Hepatocyte (in vitro differentiated cells): ENCODE measurements around the gene CREB1. TPM values are rescaled to one million over a fixed set of nuclear protein-coding genes. Genes with fewer than 3 reads are reported as not detected.

Source experiments
- DNase-seq: peaks from one replicate; pipeline ENCODE4 v3.0.0-alpha.2; 2016; ENCODE audit warnings: low spot score
- H2AFZ ChIP-seq: fragments of 200-600 bp; sonication (generic); 2 replicates; pipeline ENCODE4 v1.6.0; 2016; ENCODE audit warnings: antibody characterized with exemption, mild to moderate bottlenecking
- H3K27ac ChIP-seq: fragments of 200-600 bp; sonication (generic); 2 replicates; pipeline ENCODE4 v1.5.1; 2016; ENCODE audit warnings: mild to moderate bottlenecking
- H3K27me3 ChIP-seq: fragments of 200-600 bp; sonication (generic); 2 replicates; pipeline ENCODE4 v1.6.1; 2016
- H3K36me3 ChIP-seq: fragments of 200-600 bp; sonication (generic); replicated peaks from 2 replicates; pipeline ENCODE4 v1.5.1; 2016; ENCODE audit warnings: low read depth; ENCODE audit not compliant: insufficient read depth
- H3K4me1 ChIP-seq: fragments of 200-600 bp; sonication (generic); 2 replicates; pipeline ENCODE4 v1.5.1; 2016; ENCODE audit warnings: mild to moderate bottlenecking, moderate library complexity; ENCODE audit not compliant: insufficient read depth
- H3K4me2 ChIP-seq: fragments of 200-600 bp; sonication (generic); 2 replicates; pipeline ENCODE4 v1.6.0; 2016
- H3K4me3 ChIP-seq: fragments of 200-600 bp; sonication (generic); 2 replicates; pipeline ENCODE4 v1.5.1; 2016; ENCODE audit warnings: mild to moderate bottlenecking
- H3K79me2 ChIP-seq: fragments of 200-600 bp; sonication (generic); 2 replicates; pipeline ENCODE4 v1.6.0; 2017; ENCODE audit warnings: mild to moderate bottlenecking
- H3K9me2 ChIP-seq: fragments of 200-600 bp; sonication (generic); replicated peaks from 2 replicates; pipeline ENCODE4 v1.6.0; 2017; ENCODE audit warnings: mild to moderate bottlenecking; ENCODE audit not compliant: insufficient read depth
- H3K9me3 ChIP-seq: fragments of 200-600 bp; sonication (generic); 2 replicates; pipeline ENCODE4 v1.5.1; 2016; ENCODE audit warnings: low read depth, mild to moderate bottlenecking
- H4K20me1 ChIP-seq: fragments of 200-600 bp; sonication (generic); 2 replicates; pipeline ENCODE4 v1.6.0; 2016; ENCODE audit warnings: mild to moderate bottlenecking; ENCODE audit not compliant: insufficient read depth, poor library complexity, severe bottlenecking
- CTCF ChIP-seq: fragments of 200-600 bp; sonication (generic); IDR thresholded peaks from 2 replicates; pipeline ENCODE4 v1.5.1; 2016; ENCODE audit warnings: antibody characterized with exemption, mild to moderate bottlenecking; ENCODE audit not compliant: poor library complexity
- EZH2 ChIP-seq: fragments of 200-600 bp; sonication (generic); IDR thresholded peaks from 2 replicates; pipeline ENCODE4 v1.6.1; 2016; ENCODE audit warnings: antibody characterized with exemption, mild to moderate bottlenecking, borderline replicate concordance
- EZH2phosphoT487 ChIP-seq: fragments of 200-600 bp; sonication (generic); IDR thresholded peaks from one replicate; pipeline ENCODE4 v1.6.1; 2018; ENCODE audit warnings: antibody characterized with exemption, mild to moderate bottlenecking, low read depth, moderate library complexity; ENCODE audit not compliant: unreplicated experiment, severe bottlenecking
- WGBS: methylation state at CpG from one replicate; pipeline ENCODE4 v1.1.6; 2016; ENCODE audit warnings: low lambda C conversion rate; ENCODE audit errors: missing lambda C conversion rate; 5-methylcytosine and 5-hydroxymethylcytosine counted together
- polyA plus RNA-seq: library from polyadenylated mRNA; unstranded; fragments of >200 nt; fragmentation: Nextera tagmentation; extraction: Ambion mirVana; gene quantifications from 2 replicates; pipeline ENCODE4 v1.2.1, GENCODE V29; 2016
- total RNA-seq: library from RNA; depleted of rRNA; stranded (reverse); fragments of >200 nt; gene quantifications from 2 replicates; pipeline ENCODE4 v1.2.3, GENCODE V29; 2014

CREB1 gene
- total and polyA plus RNA-seq, 2 experiments from 2014 or later: 22.6 to 40.8 TPM

- Histone ChIP-seq H3K4me2 (no peak overlapping the region), H3K36me3 (no peaks in the 10 kb centered on the region), H3K79me2 (no peaks in the 10 kb centered on the region), H3K27ac (no peak overlapping the region), H3K9me2 (no peaks in the 10 kb centered on the region), H3K9me3 (no peaks in the 10 kb centered on the region), H3K27me3 (no peaks in the 10 kb centered on the region), H3K4me3 (no peak overlapping the region), H2AFZ (no peak overlapping the region), H3K4me1 (peaks cover 12% of the 10 kb centered on the region), H4K20me1 (no peaks in the 10 kb centered on the region)
- 29% methylated on average over 1 of the region's 1 CpG for WGBS
- TF ChIP-seq EZH2phosphoT487 (no peak), CTCF (no peak), EZH2 (no peak)
- no peak for DNase-seq
These were observed 24.0 kb upstream of the CREB1 start for GRCh38 chr2:207505728-207506127.

- H2AFZ ChIP-seq: no peak overlapping the region
- H3K36me3 ChIP-seq: no peaks in the 10 kb centered on the region
- 92% methylated on average over 1 of the region's 1 CpG for WGBS
These were observed 23.3 kb upstream of the CREB1 start for GRCh38 chr2:207506426-207506825.

GRCh38 chr2:207510148-207510547, 19.6 kb upstream of the CREB1 start:
- TF ChIP-seq EZH2phosphoT487 (no peak), EZH2 (no peak), CTCF (no peak)
- Histone ChIP-seq H3K4me2 (no peak overlapping the region), H3K9me3 (no peaks in the 10 kb centered on the region), H3K79me2 (no peaks in the 10 kb centered on the region), H3K9me2 (no peaks in the 10 kb centered on the region), H2AFZ (no peak overlapping the region), H3K27me3 (no peaks in the 10 kb centered on the region), H3K27ac (no peak overlapping the region), H4K20me1 (no peaks in the 10 kb centered on the region), H3K36me3 (no peaks in the 10 kb centered on the region), H3K4me1 (peaks cover 4% of the 10 kb centered on the region), H3K4me3 (no peak overlapping the region)
- DNase-seq: no peak
- WGBS: 95% methylated on average over 1 of the region's 1 CpG

More at GRCh38 chr2:207506426-207506825, 23.3 kb upstream of the CREB1 start:
- H3K9me3 ChIP-seq: no peaks in the 10 kb centered on the region
- no peak overlapping the region for H3K4me2 ChIP-seq
- H3K4me1 ChIP-seq: peaks cover 12% of the 10 kb centered on the region
- no peaks in the 10 kb centered on the region for H3K9me2 ChIP-seq
- no peak overlapping the region for H3K4me3 ChIP-seq
- DNase-seq: no peak
- no peaks in the 10 kb centered on the region for H3K27me3 ChIP-seq
- TF ChIP-seq CTCF (no peak), EZH2 (no peak), EZH2phosphoT487 (no peak)
- H3K27ac ChIP-seq: no peak overlapping the region
- H3K79me2 ChIP-seq: no peaks in the 10 kb centered on the region
- H4K20me1 ChIP-seq: no peaks in the 10 kb centered on the region

- 78% methylated on average over 2 of the region's 2 CpGs for WGBS
- H3K27ac ChIP-seq: no peak overlapping the region
- H3K4me1 ChIP-seq: no peaks in the 10 kb centered on the region
- no peaks in the 10 kb centered on the region for H3K79me2 ChIP-seq
- no peak for DNase-seq
- no peaks in the 10 kb centered on the region for H3K9me3 ChIP-seq
- H2AFZ ChIP-seq: no peak overlapping the region
- H3K4me3 ChIP-seq: no peak overlapping the region
- H3K4me2 ChIP-seq: no peak overlapping the region
- H3K27me3 ChIP-seq: no peaks in the 10 kb centered on the region
- no peaks in the 10 kb centered on the region for H3K36me3 ChIP-seq
- no peaks in the 10 kb centered on the region for H4K20me1 ChIP-seq
- H3K9me2 ChIP-seq: no peaks in the 10 kb centered on the region
- TF ChIP-seq EZH2 (no peak), EZH2phosphoT487 (no peak), CTCF (no peak)
These were observed 17.9 kb upstream of the CREB1 start for GRCh38 chr2:207511851-207512250.
